ENCODE measurements around the gene ANKDD1A. TPM values are rescaled to one million over a fixed set of nuclear protein-coding genes. Genes with fewer than 3 reads are reported as not detected.

The ANKDD1A gene
- polyA plus RNA-seq, 10 donors, result 3.1 to 9.9 (median 5.2) TPM

- no peak for DNase-seq
Observed at GRCh38 chr15:64894395-64895056, 17.2 kb upstream of the ANKDD1A start.

DNA sequence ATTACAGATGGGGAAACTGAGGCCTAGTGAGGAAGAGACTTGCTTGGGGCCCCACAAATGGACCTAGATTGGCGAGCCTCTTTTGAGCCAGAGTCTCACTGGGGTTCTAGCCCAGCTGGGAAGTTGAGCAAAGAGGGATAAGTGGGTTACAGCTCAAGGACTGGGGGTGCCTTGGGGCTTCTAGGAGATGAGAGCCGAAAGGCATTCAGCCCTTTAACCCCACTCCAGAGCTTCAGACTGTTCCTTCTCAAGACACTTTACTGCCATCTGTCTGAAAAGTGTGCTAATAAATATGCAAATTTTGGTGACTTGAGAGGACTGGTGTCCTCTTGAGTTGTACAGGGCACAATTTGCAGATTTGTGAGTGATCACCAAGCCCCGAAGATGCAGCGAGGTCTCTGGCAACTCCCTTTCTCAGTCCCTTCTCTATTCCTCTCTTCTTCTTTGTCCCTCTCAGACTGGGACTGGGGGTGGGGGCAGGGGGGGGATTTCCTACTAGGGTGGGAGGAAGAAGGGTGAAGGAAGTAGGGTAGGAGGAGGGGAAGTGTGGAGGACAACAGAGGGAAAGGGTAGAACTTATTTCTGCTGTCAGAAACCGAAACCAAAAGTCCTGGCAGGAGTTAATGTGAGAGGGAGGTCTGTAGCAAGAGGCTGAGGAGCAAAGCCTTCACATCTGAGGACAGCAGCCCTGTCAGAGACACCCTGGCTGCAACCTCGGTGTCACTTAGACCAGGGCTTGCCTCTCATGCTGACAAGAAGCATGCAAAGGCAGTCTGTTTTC is 16.2 kb upstream of the ANKDD1A start:
- peak in 2 of 3 donors; percentile 44 to 63 for DNase-seq

DNA sequence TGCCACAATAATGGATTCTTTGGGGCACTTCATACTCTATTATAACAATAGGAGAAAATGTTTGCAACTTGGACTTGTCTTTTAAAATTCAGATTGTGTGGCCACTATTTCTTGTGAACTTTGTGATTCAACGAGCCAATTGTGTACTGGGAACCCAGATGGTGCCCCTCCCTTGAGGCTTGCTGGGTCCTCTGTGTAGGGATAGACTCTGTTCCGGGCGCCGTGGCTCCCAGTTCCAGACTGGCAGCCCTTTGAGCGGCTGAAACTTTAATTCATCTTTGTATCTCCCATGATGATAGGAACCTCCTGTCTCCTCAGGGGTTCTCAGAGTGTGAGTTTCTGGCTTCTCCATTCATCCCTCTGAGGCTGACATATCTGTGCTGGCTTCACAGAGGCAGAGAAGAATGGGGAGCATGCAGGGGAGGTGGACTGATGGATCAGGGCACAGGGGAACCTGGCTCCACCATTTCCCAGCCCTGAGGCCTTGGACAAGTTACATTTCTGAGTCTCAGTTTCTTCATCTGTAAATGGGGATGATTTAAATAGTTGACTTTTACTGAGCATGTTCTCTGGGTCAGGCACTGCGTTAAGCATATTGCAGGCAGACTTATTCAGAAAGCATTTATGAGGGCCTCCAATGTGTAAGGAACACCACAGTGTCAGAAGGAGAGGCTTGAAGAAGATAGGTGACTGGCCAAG is 15.2 kb upstream of the ANKDD1A start:
- DNase-seq, result no peak

DNA sequence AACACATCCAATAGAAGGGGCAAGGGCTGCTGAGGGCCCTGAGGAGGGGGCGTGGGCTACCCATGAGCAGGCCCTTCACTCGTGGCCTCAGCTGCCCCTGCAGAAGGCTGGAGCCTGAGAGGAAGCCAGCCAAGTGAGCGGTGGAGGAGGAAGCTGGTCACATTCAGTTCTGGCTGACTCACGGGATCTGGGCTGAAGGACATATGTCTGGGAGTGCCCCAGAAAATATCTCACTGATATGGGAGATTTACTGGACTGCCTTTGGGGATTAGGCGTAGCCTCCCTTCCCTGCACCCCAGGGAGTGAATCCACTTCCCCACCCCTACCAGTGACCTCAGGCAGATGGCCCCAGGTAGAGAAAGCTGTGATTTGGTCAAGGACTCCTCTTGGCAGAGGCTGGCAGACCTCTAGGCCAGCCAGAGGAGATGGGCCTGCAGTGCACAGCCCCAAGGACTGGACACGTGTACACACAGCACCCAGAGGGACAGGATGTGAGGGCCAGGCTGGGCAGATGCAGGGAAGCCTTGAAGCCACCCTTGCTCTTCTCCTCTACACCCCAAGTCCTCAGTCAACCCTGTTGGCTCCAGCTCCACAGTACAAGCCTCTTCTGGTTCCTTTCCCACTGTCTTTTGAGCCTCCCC is 14.2 kb upstream of the ANKDD1A start:
- DNase-seq, result no peak

GRCh38 chr15:64898406-64898805 is 13.3 kb upstream of the ANKDD1A start:
- DNase-seq, result no peak

DNA sequence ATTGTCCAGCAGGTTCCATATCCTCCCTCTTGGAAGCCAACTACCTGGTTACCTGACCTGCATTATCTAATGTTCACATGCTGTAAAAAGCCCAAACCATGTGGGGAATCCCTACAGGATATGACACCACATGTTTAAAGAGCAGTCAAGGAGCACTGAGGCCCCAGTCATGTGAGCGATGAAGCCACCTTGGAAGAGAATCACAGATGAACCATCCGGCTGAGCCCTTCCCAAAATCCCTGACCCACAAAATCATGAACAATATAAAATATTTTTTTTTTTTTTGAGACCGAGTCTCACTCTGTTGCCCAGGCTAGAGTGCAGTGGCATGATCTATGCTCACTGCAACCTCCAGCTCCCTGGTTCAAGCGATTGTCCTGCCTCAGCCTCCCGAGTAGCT is 10.6 kb upstream of the ANKDD1A start:
- no peak for DNase-seq

DNA sequence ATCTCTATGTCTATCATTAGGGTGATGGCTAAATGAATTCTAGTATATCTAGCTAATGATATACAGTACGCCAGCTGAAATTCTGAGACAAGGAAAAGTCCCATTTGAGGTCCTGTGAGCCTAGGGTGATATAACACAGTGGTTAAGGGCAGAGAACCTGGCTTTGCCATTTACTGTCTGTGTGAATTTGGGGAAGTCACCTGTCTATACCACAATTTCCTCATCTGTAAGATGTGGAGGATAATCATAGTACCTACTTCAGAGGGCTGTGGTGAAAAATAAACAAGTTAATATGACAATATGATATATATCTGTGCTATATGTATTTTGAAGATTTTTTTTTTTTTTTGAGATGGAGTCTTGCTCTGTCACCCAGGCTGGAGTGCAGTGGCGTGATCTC is 9.8 kb upstream of the ANKDD1A start:
- no peak for DNase-seq

- no peak for DNase-seq
Observed at GRCh38 chr15:64902863-64903262, 8.8 kb upstream of the ANKDD1A start.

DNA sequence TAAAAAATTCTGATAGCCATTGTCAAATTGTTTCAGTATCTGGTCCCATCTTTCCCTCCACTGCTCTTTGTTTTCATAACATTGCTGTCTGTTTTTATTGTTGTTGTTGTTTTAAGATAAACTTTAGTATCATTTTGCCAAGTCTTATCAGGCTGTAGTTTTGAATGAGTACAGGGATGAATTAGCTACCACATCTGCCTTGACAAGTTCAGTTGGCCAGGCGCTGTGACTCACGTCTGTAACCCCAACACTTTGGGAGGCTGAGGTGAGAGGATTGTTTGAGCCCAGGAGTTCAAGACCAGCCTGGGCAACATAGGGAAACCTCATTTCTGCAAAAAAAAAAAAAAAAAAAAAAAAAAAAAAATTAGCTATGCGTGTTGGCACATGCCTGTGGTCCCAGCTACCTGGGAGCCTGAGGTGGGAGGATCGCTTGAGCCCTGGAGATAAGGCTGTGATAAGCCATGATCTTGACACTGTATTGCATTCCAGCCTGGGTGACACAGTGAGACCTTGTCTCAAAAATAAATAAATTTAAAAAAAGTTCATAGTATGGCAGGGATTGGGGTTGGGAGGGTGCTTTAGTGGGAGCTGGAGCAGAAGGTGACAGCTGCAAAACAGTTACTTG is 8.3 kb upstream of the ANKDD1A start:
- no peak for DNase-seq

DNA sequence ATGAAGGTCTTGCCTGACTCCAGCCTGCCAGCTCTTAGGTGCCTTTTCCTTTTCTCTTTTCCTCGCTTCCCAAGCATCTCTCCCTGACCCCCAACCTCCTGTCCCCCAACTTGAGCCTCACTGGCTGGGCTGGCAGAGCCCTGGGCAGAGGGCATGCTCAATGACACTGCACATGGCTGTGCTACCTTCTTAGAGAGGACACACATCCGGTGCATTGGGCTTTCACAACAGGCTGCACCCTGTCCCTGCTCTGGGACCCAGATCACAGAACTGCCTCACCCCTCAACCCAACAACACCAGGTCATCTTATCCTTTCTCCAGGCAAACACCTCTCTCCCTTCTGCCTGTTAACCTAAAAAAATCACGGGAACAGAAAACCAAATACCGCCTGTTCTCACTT is 7.5 kb upstream of the ANKDD1A start:
- no peak for DNase-seq

DNA sequence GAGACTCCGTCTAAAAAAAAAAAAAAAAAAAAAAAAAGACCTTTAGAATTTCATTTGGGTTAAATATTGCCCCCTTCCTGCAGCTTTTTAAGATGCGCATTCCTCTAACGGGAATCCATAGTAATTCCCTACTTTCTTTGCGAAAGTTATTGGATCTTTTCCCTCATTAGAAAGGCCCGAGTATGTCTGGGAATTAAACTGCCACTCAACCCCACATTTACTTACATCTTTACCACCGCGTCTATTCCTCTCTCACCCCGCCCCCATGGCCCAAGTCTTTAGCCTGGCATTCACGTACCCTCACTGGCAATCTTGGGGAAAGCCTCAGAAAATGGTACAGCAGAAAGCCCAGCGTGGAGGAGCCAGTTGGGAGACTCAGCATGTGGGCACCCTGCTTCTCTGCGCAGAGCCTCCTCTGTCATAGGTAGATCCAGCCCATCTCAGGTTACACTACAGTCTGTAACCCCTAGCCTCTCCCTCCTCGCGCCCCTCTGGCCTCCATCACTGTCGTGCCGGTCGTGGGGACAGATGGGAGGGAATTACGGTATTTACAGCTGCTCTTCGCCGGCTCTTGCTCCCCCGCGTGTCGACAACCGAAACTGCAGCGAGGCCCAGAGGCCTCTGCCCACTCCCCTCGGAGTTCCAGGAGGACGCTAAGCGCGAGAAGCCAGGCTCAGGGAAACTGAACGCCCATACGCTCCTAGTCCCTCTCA is 6.4 kb upstream of the ANKDD1A start:
- peak; percentile 62 to 88 (median 81) for DNase-seq

DNA sequence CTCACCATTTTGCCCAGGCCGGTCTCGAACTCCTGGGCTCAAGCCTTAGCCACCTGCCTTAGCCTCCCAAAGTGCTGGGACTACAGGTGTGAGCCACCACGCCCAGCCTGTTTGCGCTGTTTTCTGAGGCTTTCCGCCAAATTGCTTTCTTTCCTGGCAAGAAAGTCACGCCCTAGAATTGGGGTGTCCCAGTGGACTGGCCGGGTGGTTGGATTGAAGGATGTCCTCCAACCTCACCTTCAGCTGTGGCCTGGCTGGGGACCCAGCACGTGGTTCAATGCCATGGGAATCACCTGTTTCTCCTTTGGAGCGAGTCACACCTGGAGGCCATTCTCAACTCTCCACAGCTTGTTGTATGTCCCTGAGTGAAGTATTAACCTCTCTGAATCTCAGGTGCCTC is 5.8 kb upstream of the ANKDD1A start:
- no peak for DNase-seq

DNA sequence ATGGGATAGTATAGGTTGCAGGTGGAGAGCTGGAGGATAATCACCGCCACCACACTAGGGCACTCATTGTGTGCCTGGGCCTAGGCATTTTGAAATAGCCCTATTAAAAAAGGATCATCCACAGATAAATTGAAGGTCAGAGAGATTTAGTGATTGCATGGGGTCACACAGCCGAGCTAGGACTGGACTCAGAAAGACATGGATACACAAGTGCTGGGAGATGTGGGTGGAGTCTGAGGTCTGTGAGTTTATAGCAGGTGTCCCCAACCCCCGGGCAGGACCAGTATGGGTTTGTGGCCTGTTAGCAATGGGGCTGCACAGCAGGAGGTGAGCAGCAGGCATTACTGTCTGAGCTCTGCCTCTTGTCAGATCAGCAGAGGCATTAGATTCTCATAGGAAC is 5.3 kb upstream of the ANKDD1A start:
- DNase-seq, result no peak

DNA sequence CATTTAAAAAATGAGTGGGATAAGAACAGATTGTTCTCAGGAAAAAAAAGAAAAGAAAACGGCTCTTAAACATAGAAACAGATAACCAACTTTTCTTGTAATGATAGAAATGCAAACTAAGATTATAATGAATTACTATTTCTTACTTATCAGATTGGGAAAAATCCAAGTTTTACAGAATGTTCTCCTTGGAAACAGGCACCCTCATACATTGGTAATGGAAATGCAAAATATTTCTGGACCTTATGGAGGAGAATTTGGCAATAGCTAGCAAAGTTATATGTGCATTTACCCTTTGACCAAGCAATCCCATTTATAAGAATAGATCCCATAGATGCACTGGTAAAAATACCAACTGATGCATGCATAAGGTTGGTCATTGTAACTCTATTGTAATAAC is 3.7 kb upstream of the ANKDD1A start:
- DNase-seq, result no peak

- no peak for DNase-seq
Observed at GRCh38 chr15:64909546-64909945, 2.2 kb upstream of the ANKDD1A start.

DNA sequence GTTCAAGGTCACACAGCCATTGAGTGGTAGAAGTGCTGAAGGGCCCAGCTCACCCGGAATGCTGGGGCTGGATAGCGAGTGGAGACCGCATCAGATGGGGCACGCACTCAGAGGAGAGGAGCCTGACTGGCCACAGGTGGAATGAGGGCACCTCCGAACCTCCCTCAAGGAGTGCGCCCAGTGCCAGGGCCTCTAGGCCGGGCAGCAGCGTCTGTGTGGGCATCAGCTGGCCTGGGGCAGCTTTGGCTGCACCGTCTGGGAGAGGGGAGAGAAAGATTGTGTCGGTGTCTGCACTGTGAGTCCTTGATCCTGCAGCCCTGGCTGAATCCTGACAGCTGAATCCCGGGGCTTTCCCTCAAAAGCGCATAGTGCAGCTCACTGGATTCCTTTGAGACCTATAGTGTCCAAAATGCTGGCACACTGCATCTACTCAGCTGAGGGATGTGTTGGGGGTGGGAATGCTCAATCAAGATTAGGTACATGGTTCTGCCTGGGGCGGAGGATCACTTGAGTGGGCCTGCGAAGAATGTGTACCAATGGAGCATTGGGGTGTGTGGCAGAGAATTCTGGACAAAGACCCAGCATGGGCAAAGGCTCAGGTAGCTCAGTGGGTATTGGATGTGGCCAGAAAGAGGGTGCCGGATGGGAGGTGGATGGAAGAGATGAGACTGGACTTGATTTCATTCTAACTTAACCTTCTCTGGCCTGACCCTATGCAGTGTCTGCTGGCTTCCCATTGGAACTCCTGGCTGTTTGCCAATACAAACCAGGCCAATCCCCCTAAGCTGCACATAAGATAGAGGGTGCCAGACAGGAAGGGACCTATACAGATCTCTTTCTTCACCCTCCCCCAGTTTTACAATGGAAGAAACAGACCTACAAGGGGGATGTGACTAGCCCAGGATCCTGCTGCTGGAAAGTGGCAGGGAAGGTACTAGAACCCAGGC is 950 bp downstream of the ANKDD1A start:
- peak in 1 of 3 donors; percentile 38 for DNase-seq

DNA sequence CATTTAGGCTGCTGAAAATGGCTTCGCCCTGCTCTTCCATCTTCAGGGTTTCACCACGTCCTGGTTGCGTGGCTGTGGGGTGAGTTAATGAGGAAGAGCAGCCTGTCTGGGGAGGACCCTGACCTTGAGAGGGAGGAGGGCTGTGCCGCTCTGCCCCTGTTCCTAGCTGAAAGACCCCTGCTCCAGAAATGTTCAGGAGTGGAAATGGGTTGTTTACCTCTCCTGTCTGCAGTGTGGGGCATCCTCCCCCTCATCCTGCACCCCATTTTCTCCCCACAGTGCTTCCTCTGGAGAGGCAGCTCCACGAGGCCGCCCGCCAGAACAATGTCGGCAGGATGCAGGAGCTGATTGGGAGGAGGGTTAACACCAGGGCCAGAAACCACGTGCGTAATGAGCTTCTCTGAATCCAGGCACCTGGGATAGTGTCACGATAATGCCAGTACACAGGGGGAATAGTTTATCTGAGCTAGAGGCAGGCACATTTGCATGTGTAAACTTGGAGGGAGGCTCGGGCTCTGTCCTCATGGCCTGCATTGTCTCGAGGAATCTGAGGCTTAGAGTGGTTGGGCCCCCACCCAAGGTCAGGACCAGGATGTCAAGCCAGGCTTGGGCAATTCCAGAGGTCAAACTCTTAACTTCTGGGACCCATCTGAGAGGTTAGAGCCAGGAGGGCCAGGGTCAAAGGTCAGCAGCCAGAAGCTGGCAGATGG is 4.0 kb downstream of the ANKDD1A start:
- no peak for DNase-seq

DNA sequence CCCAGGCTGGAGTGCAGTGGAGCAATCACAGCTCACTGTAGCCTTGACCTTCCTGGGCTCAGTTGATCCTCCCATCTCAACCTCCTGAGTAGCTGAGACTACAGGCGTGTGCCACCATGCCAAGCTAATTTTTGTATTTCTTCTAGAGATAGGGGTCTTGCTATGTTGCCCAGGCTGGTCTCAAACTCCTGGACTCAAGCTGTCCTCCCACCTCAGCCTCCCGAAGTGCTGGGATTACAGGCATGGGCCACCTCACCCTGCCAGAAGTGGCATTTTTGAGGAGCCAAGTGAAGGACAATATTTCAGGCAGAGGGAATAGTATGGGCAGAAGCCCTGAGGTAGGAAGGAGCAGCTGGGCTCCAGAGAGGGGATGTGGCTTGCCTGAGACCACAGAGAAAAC is 4.7 kb downstream of the ANKDD1A start:
- no peak for DNase-seq

- no peak for DNase-seq
Observed at GRCh38 chr15:64917211-64917610, 5.5 kb downstream of the ANKDD1A start.
